Neural cell (in vitro differentiated cells): ENCODE data around the gene PTPRO. TPM values are rescaled to one million over a fixed set of nuclear protein-coding genes. Genes with fewer than 3 reads are reported as not detected.

ENCODE experiments used
- H2AFZ ChIP-seq: fragments of 200-600, 300-800 bp; sonication (generic), shearing (Covaris generic); 2 replicates; pipeline ENCODE4 v1.6.0; 2014; ENCODE audit warnings: low read depth, mild to moderate bottlenecking, antibody characterized with exemption, low read length, moderate library complexity
- H3F3A ChIP-seq: fragments of 200-600 bp; shearing (Covaris generic); 2 replicates; pipeline ENCODE4 v1.6.1; 2016; ENCODE audit warnings: mild to moderate bottlenecking, moderate library complexity, mixed read lengths, antibody characterized with exemption, low read length; ENCODE audit not compliant: insufficient read depth, poor library complexity, severe bottlenecking
- H3K27ac ChIP-seq: fragments of 200-600, 300-800 bp; sonication (generic), shearing (Covaris generic); 2 replicates; pipeline ENCODE4 v1.5.1; 2014; ENCODE audit warnings: mild to moderate bottlenecking, low read length, moderate library complexity
- H3K27me3 ChIP-seq: fragments of 300-800, 200-600 bp; sonication (generic), shearing (Covaris generic); 2 replicates; pipeline ENCODE4 v1.6.0; 2014; ENCODE audit warnings: mild to moderate bottlenecking, low read depth, low read length, moderate library complexity; ENCODE audit not compliant: insufficient read depth
- H3K36me3 ChIP-seq: fragments of 300-800, 200-600 bp; sonication (generic), shearing (Covaris generic); 2 replicates; pipeline ENCODE4 v1.5.1; 2014; ENCODE audit warnings: mild to moderate bottlenecking, antibody characterized with exemption, low read length, moderate library complexity; ENCODE audit not compliant: insufficient read depth
- H3K4me2 ChIP-seq: fragments of 300-800, 200-600 bp; sonication (generic), shearing (Covaris generic); 2 replicates; pipeline ENCODE4 v1.6.0; 2014; ENCODE audit warnings: mild to moderate bottlenecking, low read length
- H3K4me3 ChIP-seq: fragments of 300-800, 200-600 bp; sonication (generic), shearing (Covaris generic); 2 replicates; pipeline ENCODE4 v1.5.1; 2014; ENCODE audit warnings: mild to moderate bottlenecking, low read length, moderate library complexity
- H3K79me2 ChIP-seq: fragments of 200-600 bp; shearing (Covaris generic); replicated peaks from 2 replicates; pipeline ENCODE4 v1.6.0; 2014; ENCODE audit warnings: mild to moderate bottlenecking, low read length, moderate library complexity; ENCODE audit not compliant: insufficient read depth
- H3K9ac ChIP-seq: fragments of 300-800, 200-600 bp; sonication (generic), shearing (Covaris generic); 2 replicates; pipeline ENCODE4 v1.6.1; 2016; ENCODE audit warnings: mild to moderate bottlenecking, low read length, mixed read lengths
- H3K9me2 ChIP-seq: fragments of 200-600 bp; shearing (Covaris generic); 2 replicates; pipeline ENCODE4 v1.6.1; 2016; ENCODE audit warnings: mild to moderate bottlenecking, low read length, mixed read lengths; ENCODE audit not compliant: insufficient read depth
- H3K9me3 ChIP-seq: fragments of 200-600, 300-800 bp; sonication (generic), shearing (Covaris generic); 2 replicates; pipeline ENCODE4 v1.6.1; 2016; ENCODE audit warnings: mild to moderate bottlenecking, mixed run types, low read length, moderate library complexity, mixed read lengths
- H4K20me1 ChIP-seq: fragments of 200-600 bp; shearing (Covaris generic); 2 replicates; pipeline ENCODE4 v1.6.1; 2016; ENCODE audit warnings: mild to moderate bottlenecking, mixed run types; ENCODE audit not compliant: insufficient read depth
- EP300 ChIP-seq: fragments of 450-650 bp; conservative IDR thresholded peaks from 2 replicates; pipeline ENCODE4 v1.6.1; 2014; ENCODE audit warnings: antibody characterized with exemption, mild to moderate bottlenecking, moderate library complexity; ENCODE audit not compliant: poor library complexity, severe bottlenecking
- EZH2 ChIP-seq: fragments of 200-600, 300-800 bp; shearing (Covaris generic), sonication (generic); IDR thresholded peaks from 2 replicates; pipeline ENCODE4 v1.6.1; 2014; ENCODE audit warnings: antibody characterized with exemption, low read length, borderline replicate concordance, mild to moderate bottlenecking; ENCODE audit not compliant: insufficient read depth, poor library complexity, severe bottlenecking
- MXI1 ChIP-seq: fragments of 450-650 bp; conservative IDR thresholded peaks from 2 replicates; pipeline ENCODE4 v1.6.1; 2014; ENCODE audit warnings: antibody characterized with exemption, mild to moderate bottlenecking; ENCODE audit not compliant: poor library complexity, severe bottlenecking
- POLR2AphosphoS5 ChIP-seq: IDR thresholded peaks from 2 replicates; pipeline ENCODE4 v1.6.1; 2012
- RAD21 ChIP-seq: fragments of 450-650 bp; conservative IDR thresholded peaks from 2 replicates; pipeline ENCODE4 v1.6.1; 2014; ENCODE audit warnings: antibody characterized with exemption, mild to moderate bottlenecking, moderate library complexity
- SMC3 ChIP-seq: fragments of 450-650 bp; conservative IDR thresholded peaks from 2 replicates; pipeline ENCODE4 v1.6.1; 2014; ENCODE audit warnings: antibody characterized with exemption, mild to moderate bottlenecking, moderate library complexity; ENCODE audit not compliant: poor library complexity
- TAF1 ChIP-seq: IDR thresholded peaks from 2 replicates; pipeline ENCODE4 v1.6.1; 2012; ENCODE audit warnings: low read depth
- polyA plus RNA-seq: library from polyadenylated mRNA; depleted of rRNA; stranded (reverse); fragments of >200 nt; gene quantifications from 2 replicates; pipeline ENCODE4 v1.2.3, GENCODE V29; 2014
- TF ChIP-seq, protein P1 (sequence below): IDR thresholded peaks from 2 replicates; pipeline ENCODE4 v1.6.1; 2012; ENCODE audit warnings: borderline replicate concordance
- TF ChIP-seq, protein P2 (sequence below): fragments of 450-650 bp; IDR thresholded peaks from 2 replicates; pipeline ENCODE4 v1.5.1; 2014; ENCODE audit warnings: antibody characterized with exemption, mild to moderate bottlenecking, moderate library complexity; ENCODE audit not compliant: poor library complexity, severe bottlenecking

Gene PTPRO
- polyA plus RNA-seq, 1 donor from 2014 or later, result 124 TPM

DNA sequence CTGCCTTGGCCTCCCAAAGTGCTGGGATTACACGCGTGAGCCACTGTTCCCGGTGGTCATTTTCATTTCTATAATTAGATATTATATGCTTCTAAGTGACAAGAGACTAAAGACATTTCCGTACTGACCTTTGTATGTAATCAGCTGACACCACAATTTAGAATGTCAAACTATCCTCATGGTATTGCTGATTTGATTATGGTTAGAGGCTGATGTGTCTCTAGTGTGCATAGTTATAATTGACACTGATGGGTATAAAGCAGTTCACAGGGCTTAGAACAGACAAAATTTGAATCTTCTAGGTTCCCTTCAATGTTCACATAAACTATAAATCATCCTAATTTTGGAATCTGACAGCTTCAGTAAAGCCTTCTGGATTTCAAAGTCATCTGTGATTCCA, 192.7 kb downstream of the PTPRO start:
- Histone ChIP-seq H3F3A (no peaks in the 10 kb centered on the region), H3K27ac (no peak overlapping the region), H3K27me3 (no peaks in the 10 kb centered on the region), H2AFZ (no peak overlapping the region), H3K4me2 (no peak overlapping the region), H3K9me3 (no peaks in the 10 kb centered on the region), H3K79me2 (no peaks in the 10 kb centered on the region), H4K20me1 (no peaks in the 10 kb centered on the region), H3K9me2 (no peaks in the 10 kb centered on the region), H3K9ac (no peak overlapping the region), H3K36me3 (no peaks in the 10 kb centered on the region), H3K4me3 (no peak overlapping the region)
- TF ChIP-seq EP300 (no peak), POLR2AphosphoS5 (no peak), EZH2 (no peak), RAD21 (no peak), MXI1 (no peak), TAF1 (no peak), SMC3 (no peak)
- TF ChIP-seq, protein P1, sequence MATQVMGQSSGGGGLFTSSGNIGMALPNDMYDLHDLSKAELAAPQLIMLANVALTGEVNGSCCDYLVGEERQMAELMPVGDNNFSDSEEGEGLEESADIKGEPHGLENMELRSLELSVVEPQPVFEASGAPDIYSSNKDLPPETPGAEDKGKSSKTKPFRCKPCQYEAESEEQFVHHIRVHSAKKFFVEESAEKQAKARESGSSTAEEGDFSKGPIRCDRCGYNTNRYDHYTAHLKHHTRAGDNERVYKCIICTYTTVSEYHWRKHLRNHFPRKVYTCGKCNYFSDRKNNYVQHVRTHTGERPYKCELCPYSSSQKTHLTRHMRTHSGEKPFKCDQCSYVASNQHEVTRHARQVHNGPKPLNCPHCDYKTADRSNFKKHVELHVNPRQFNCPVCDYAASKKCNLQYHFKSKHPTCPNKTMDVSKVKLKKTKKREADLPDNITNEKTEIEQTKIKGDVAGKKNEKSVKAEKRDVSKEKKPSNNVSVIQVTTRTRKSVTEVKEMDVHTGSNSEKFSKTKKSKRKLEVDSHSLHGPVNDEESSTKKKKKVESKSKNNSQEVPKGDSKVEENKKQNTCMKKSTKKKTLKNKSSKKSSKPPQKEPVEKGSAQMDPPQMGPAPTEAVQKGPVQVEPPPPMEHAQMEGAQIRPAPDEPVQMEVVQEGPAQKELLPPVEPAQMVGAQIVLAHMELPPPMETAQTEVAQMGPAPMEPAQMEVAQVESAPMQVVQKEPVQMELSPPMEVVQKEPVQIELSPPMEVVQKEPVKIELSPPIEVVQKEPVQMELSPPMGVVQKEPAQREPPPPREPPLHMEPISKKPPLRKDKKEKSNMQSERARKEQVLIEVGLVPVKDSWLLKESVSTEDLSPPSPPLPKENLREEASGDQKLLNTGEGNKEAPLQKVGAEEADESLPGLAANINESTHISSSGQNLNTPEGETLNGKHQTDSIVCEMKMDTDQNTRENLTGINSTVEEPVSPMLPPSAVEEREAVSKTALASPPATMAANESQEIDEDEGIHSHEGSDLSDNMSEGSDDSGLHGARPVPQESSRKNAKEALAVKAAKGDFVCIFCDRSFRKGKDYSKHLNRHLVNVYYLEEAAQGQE, result no peak
- TF ChIP-seq, protein P2, sequence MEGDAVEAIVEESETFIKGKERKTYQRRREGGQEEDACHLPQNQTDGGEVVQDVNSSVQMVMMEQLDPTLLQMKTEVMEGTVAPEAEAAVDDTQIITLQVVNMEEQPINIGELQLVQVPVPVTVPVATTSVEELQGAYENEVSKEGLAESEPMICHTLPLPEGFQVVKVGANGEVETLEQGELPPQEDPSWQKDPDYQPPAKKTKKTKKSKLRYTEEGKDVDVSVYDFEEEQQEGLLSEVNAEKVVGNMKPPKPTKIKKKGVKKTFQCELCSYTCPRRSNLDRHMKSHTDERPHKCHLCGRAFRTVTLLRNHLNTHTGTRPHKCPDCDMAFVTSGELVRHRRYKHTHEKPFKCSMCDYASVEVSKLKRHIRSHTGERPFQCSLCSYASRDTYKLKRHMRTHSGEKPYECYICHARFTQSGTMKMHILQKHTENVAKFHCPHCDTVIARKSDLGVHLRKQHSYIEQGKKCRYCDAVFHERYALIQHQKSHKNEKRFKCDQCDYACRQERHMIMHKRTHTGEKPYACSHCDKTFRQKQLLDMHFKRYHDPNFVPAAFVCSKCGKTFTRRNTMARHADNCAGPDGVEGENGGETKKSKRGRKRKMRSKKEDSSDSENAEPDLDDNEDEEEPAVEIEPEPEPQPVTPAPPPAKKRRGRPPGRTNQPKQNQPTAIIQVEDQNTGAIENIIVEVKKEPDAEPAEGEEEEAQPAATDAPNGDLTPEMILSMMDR, result no peak

DNA sequence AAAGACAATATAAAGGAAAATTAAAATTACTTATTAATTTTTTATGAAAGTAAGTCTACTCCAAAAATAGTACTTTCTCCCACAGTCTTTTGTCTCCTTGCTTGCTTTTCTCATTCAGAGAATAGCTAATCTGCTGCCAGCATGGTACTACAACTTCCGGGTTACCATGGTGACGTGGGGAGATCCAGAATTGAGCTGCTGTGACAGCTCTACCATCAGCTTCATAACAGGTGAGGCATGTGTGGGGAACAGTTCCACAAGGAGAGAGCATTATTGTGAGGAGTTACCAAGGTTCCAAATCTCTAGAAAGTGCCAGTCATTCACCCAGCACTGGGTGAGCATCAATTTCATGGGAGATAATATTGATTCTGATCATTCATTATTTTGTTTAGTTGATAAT, 197.8 kb downstream of the PTPRO start:
- Histone ChIP-seq H3K4me3 (peak overlapping the region; percentile 14), H2AFZ (no peak overlapping the region), H3K9me3 (no peaks in the 10 kb centered on the region), H3K27ac (peak overlapping the region; percentile 72), H4K20me1 (no peaks in the 10 kb centered on the region), H3K9me2 (no peaks in the 10 kb centered on the region), H3K36me3 (no peaks in the 10 kb centered on the region), H3K27me3 (no peaks in the 10 kb centered on the region), H3K9ac (peak overlapping the region; percentile 35), H3K4me2 (peak overlapping the region; percentile 21), H3K79me2 (no peaks in the 10 kb centered on the region), H3F3A (no peaks in the 10 kb centered on the region)
- peak; percentile 75 for TF ChIP-seq MXI1
- no peak for TF ChIP-seq TAF1
- TF ChIP-seq EP300, result peak; percentile 70
- peak; percentile 80 for TF ChIP-seq POLR2AphosphoS5
- TF ChIP-seq, protein P1, result peak; percentile 28
- TF ChIP-seq SMC3, result peak; percentile 37
- peak; percentile 39 for TF ChIP-seq RAD21
- no peak for TF ChIP-seq EZH2
